Suprapubic skin (tissue), 4 donors: Measurements from ENCODE around the gene RAB22A. TPM values are rescaled to one million over a fixed set of nuclear protein-coding genes. Genes with fewer than 3 reads are reported as not detected.

Experiments
- DNase-seq, 2 donors: peaks; one replicate each; pipeline ENCODE4 v3.0.0-alpha.2; 2019; ENCODE audit warnings: low spot score in 2 of 2
- H3K27ac ChIP-seq: fragments of 200-600 bp; sonication (generic); one replicate; pipeline ENCODE4 v1.5.1; 2019
- H3K27me3 ChIP-seq: fragments of 200-600 bp; sonication (generic); one replicate; pipeline ENCODE4 v1.5.1; 2019
- H3K36me3 ChIP-seq: fragments of 200-600 bp; sonication (generic); one replicate; pipeline ENCODE4 v1.5.1; 2019
- H3K4me1 ChIP-seq: fragments of 200-600 bp; sonication (generic); one replicate; pipeline ENCODE4 v1.5.1; 2019
- H3K4me3 ChIP-seq: fragments of 200-600 bp; sonication (generic); one replicate; pipeline ENCODE4 v1.5.1; 2019; ENCODE audit warnings: mild to moderate bottlenecking
- H3K9me3 ChIP-seq: fragments of 200-600 bp; sonication (generic); one replicate; pipeline ENCODE4 v1.5.1; 2019
- EP300 ChIP-seq: sonication (generic); formaldehyde crosslinking; IDR thresholded peaks from one replicate; pipeline ENCODE4 v1.6.1; 2017; ENCODE audit warnings: antibody characterized with exemption
- POLR2A ChIP-seq, 2 donors: fragments of 450-650 bp; IDR thresholded peaks; one replicate each; pipeline ENCODE4 v1.6.1; 2017; ENCODE audit warnings: antibody characterized with exemption in 2 of 2, mild to moderate bottlenecking in 2 of 2, moderate library complexity in 2 of 2
- POLR2AphosphoS5 ChIP-seq, 3 donors: sonication (generic); formaldehyde crosslinking; IDR thresholded peaks; one replicate each; pipeline ENCODE4 v1.6.1; 2017; ENCODE audit warnings: antibody characterized with exemption in 3 of 3
- WGBS: methylation state at CpG from one replicate; pipeline ENCODE4 v1.1.5; 2018; 5-methylcytosine and 5-hydroxymethylcytosine counted together
- total RNA-seq, 4 donors: library from RNA; depleted of rRNA; stranded (reverse); fragments of >200 nt; gene quantifications; one replicate each; pipeline ENCODE4 v1.1.0, GENCODE V29; 2016
- TF ChIP-seq, protein P1 (sequence below), 2 donors: fragments of 200-600 bp in 1 of 2; fragments of 450-650 bp in 1 of 2; sonication (generic) in 1 of 2; IDR thresholded peaks; one replicate each; pipeline ENCODE4 v1.5.1; 2016 to 2019; ENCODE audit warnings: antibody characterized with exemption in 2 of 2, mild to moderate bottlenecking in 1 of 2, moderate library complexity in 1 of 2

Gene RAB22A
- total RNA-seq, 4 donors from 2014 or later, result 17.0 to 21.6 (median 19.1) TPM

GRCh38 chr20:58268421-58268821 is 41.1 kb upstream of the RAB22A start:
- Histone ChIP-seq H3K4me1 (no peaks in the 10 kb centered on the region), H3K27ac (no peak overlapping the region), H3K36me3 (peaks cover 48% of the 10 kb centered on the region), H3K4me3 (no peak overlapping the region), H3K9me3 (no peaks in the 10 kb centered on the region), H3K27me3 (no peaks in the 10 kb centered on the region)
- no peak for TF ChIP-seq POLR2AphosphoS5 (IDR thresholded peaks at IDR 0.05)
- no peak for TF ChIP-seq EP300
- no peak for TF ChIP-seq POLR2A (IDR thresholded peaks at IDR 0.05)
- TF ChIP-seq, protein P1, sequence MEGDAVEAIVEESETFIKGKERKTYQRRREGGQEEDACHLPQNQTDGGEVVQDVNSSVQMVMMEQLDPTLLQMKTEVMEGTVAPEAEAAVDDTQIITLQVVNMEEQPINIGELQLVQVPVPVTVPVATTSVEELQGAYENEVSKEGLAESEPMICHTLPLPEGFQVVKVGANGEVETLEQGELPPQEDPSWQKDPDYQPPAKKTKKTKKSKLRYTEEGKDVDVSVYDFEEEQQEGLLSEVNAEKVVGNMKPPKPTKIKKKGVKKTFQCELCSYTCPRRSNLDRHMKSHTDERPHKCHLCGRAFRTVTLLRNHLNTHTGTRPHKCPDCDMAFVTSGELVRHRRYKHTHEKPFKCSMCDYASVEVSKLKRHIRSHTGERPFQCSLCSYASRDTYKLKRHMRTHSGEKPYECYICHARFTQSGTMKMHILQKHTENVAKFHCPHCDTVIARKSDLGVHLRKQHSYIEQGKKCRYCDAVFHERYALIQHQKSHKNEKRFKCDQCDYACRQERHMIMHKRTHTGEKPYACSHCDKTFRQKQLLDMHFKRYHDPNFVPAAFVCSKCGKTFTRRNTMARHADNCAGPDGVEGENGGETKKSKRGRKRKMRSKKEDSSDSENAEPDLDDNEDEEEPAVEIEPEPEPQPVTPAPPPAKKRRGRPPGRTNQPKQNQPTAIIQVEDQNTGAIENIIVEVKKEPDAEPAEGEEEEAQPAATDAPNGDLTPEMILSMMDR (IDR thresholded peaks at IDR 0.05), result no peak
- 93% methylated on average over 7 of the region's 7 CpGs for WGBS
- DNase-seq, result no peak

DNA sequence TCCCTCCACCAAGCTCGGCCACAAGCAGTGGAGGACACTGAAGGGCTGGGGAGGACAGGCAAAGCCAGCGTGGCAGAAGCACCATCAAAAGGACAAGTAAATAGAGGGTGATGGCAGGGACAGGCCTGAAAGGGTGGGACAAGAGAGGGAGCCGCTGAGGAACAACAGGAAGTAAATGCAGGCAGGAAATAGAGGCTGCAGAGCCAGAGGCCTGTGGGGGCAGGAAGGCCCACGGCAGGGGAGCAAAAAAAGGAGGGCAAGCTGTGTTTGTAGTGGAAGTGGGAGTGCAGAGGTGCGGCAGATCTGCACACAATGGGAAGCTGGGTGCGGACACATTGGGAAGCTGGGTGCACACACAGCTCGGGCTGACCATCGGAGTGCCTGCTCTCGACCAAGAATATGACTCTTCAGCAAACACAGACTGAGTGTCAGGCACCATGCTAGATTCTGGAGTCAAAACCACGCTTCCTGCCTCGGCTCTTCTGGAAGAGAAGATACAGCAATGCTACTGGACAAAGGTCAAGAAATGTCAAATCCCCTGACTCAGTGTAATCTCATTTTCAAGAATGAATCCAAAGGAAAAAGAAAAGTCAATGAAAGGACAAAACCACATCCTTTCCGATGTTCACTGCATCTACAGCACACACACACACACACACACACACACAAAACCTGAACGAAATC is 40.4 kb upstream of the RAB22A start:
- no peak for TF ChIP-seq POLR2A (IDR thresholded peaks at IDR 0.05)
- no peak for TF ChIP-seq EP300
- no peak for TF ChIP-seq POLR2AphosphoS5 (IDR thresholded peaks at IDR 0.05)
- TF ChIP-seq, protein P1 (IDR thresholded peaks at IDR 0.05), result no peak
- H3K36me3 ChIP-seq, result peaks cover 42% of the 10 kb centered on the region

GRCh38 chr20:58271606-58272351 is 37.7 kb upstream of the RAB22A start:
- no peak for DNase-seq
- H3K36me3 ChIP-seq, result peaks cover 17% of the 10 kb centered on the region
- H3K27ac ChIP-seq, result no peak overlapping the region
- 90% methylated on average over 9 of the region's 9 CpGs for WGBS
- no peak for TF ChIP-seq EP300
- no peak for TF ChIP-seq POLR2A (IDR thresholded peaks at IDR 0.05)
- no peak for TF ChIP-seq POLR2AphosphoS5 (IDR thresholded peaks at IDR 0.05)
- TF ChIP-seq, protein P1 (IDR thresholded peaks at IDR 0.05), result no peak
- no peak overlapping the region for H3K4me3 ChIP-seq
- no peaks in the 10 kb centered on the region for H3K27me3 ChIP-seq
- H3K4me1 ChIP-seq, result no peaks in the 10 kb centered on the region
- H3K9me3 ChIP-seq, result no peaks in the 10 kb centered on the region

More for the DNA sequence above, 40.4 kb upstream of the RAB22A start:
- H3K27ac ChIP-seq, result no peak overlapping the region
- no peak for DNase-seq
- H3K4me3 ChIP-seq, result no peak overlapping the region
- no peaks in the 10 kb centered on the region for H3K27me3 ChIP-seq
- no peaks in the 10 kb centered on the region for H3K9me3 ChIP-seq
- 79% methylated on average over 13 of the region's 13 CpGs for WGBS
- H3K4me1 ChIP-seq, result no peaks in the 10 kb centered on the region

DNA sequence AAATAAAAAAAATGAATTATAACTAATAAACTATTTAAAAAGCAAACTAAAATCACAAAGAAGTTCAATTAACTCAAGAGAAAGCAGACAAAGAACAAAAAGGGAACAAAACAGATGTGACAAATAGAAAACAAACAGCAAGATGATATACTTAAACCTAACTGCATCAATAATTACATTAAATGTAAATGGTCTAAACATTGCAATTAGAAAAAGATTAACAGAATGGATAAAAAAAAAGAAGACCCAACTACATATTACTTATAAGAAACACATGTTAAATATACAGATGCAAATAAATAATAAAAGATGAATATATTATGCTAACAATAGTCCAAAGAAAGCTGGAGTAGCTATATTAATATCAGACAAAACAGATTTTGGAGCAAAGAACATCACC is 35.1 kb upstream of the RAB22A start:
- Histone ChIP-seq H3K9me3 (no peaks in the 10 kb centered on the region), H3K4me1 (no peaks in the 10 kb centered on the region), H3K27ac (no peak overlapping the region), H3K4me3 (no peak overlapping the region), H3K36me3 (peaks cover 3% of the 10 kb centered on the region), H3K27me3 (no peaks in the 10 kb centered on the region)
- DNase-seq, result no peak
- TF ChIP-seq, protein P1 (IDR thresholded peaks at IDR 0.05), result no peak
- no peak for TF ChIP-seq EP300

DNA sequence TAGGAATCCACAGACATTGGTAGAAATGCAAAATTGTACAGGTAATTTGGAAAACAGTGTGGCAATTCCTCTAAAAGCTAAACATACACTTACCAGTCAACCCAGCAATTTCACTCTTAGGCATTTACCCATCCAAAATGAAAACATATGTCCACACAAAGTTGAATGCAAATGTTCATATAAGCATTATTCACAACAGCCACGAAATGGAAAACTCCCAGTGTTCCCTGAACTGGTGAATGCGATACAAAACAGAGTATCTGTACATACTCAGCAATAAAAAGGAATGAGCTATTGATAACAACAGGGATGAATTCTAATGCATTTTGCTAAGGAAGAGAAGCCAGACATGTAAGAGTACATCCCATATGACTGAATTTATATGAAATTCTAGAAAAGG is 32.4 kb upstream of the RAB22A start:
- no peak overlapping the region for H3K27ac ChIP-seq
- no peaks in the 10 kb centered on the region for H3K9me3 ChIP-seq
- H3K36me3 ChIP-seq, result no peaks in the 10 kb centered on the region
- no peak for DNase-seq
- WGBS, result 83% methylated on average over 2 of the region's 2 CpGs
- H3K27me3 ChIP-seq, result no peaks in the 10 kb centered on the region
- H3K4me3 ChIP-seq, result no peak overlapping the region
- no peaks in the 10 kb centered on the region for H3K4me1 ChIP-seq
- TF ChIP-seq, protein P1 (IDR thresholded peaks at IDR 0.05), result no peak
- TF ChIP-seq EP300, result no peak
- no peak for TF ChIP-seq POLR2A (IDR thresholded peaks at IDR 0.05)
- TF ChIP-seq POLR2AphosphoS5 (IDR thresholded peaks at IDR 0.05), result no peak
